Inflammatory macrophage treated with lipopolysaccharide for 1 hour (primary cell): ENCODE results near the gene HACD2.

Experiments used
- DNase-seq, 2 donors: peaks; one replicate each; pipeline ENCODE4 v3.0.0-alpha.2; 2020 to 2022

The HACD2 gene

DNA sequence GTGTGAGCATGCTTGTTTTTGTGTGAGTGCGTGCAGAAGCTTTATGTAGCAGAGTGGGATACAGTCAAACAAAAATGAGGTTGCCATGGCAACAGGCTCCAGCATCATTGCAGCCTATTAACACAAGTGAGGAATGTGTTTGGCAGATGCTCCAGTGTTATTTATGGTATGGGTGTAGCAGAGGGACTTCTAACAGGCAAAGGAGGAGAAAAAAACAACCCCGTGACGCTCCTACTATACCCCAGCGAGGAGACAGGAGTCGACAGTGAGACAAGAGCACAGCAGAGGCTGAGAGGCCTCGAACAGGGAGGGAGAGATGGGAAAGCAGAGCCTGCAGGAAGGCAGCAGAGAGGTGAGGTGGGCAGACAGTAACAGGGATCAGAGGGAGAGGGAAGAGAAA lies 140.8 kb downstream of the HACD2 start:
- no peak for DNase-seq

DNA sequence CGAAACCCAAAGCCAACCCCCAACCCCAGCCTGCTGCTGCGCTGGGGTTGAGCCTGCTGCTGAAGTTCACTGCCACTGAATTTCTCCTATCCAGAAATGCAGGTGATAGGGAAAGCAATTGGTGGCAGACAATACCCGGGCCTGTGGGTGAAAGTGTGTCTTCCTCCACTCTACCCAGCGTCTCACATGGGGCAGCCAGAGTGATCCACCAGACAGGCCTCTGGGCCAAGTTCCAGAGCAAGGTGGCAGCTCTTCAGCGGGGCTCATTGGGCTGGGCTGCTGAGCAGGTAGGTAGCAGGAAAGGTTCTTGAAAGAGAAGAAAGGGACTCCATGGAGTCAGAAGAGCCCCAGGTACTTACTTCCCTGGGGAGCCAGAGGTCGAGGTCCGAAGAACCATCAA lies 141.9 kb downstream of the HACD2 start:
- DNase-seq = no peak

DNA sequence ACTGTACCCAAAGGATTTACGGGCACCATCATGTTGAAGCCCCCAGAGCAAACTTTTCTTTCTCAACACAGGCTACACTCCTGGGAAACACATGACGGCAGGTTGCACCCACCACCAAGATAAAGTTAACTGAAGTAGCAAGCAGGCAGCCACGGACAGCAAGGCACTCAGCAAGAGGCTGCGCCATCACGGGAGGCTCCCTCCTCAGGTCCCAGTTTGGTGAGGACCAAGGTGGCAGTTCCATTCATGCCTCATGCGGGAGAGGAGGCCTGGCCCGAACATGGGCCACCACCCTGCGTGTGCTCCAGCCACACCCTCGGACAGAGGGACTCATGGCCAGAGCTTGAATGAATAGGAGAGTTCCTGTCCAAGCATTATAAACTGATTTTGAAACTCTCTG lies 142.7 kb downstream of the HACD2 start:
- DNase-seq = no peak
